ENCODE results near the gene SPATA31A6. TPM values are rescaled to one million over a fixed set of nuclear protein-coding genes. Genes with fewer than 3 reads are reported as not detected.
"Not testable (repeated sequence)": the region's sequence is repeated elsewhere in the genome, so short reads cannot be mapped to it uniquely, and the experiment has no call there.

Gene SPATA31A6
- total and polyA plus RNA-seq, 2 donors (not counting 3 experiments of a cell fraction or from before 2014, with no cell fraction given) = not detected

DNA sequence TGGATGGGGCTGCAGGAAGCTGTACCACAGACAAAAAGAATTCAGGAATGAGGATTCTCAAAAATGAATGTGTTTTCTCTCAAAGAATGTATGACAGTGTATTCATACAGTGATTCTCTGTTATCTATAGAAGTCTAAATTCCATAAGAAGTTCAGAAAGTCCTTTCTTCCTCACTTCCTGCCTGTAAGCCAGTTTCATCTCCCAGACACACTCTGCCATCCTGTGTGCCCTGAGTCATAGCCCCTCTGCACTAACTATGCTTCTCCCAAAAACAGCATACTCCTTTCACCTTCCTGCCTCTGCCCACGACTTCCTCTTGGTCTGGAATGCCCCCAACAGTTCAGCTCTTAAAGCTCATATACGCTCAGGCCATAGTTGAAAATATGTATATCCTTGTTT, 36.4 kb downstream of the SPATA31A6 start:
- CTCF ChIA-PET; POLR2A ChIA-PET; H3K9me1 ChIP-seq (replicated peaks; ENCODE audit: control insufficient read depth, extremely low read depth, insufficient read depth, low read length); H3K9me3 ChIP-seq (replicated peaks; ENCODE audit: control insufficient read depth, insufficient read depth, low read length); H3K36me3 ChIP-seq (ENCODE audit: control insufficient read depth in 2 of 2, extremely low read depth in 1 of 2, insufficient read depth in 2 of 2, low read length in 2 of 2); H3K79me2 ChIP-seq (ENCODE audit: control insufficient read depth, insufficient read depth, low read length); H3K4me3 ChIP-seq (replicated peaks in 1 of 3; ENCODE audit: insufficient read depth in 1 of 3, low read depth in 1 of 3, low read length in 3 of 3); intact Hi-C loops (cut with micrococcal nuclease); FAIRE-seq; BruUV-seq (replicated peaks); H3K9ac ChIP-seq (replicated peaks; ENCODE audit: extremely low read depth, insufficient read depth, low read length); H3K27me3 ChIP-seq (ENCODE audit: control insufficient read depth in 2 of 2, insufficient read depth in 2 of 2, low read length in 2 of 2); H4K20me1 ChIP-seq (replicated peaks; ENCODE audit: control insufficient read depth, extremely low read depth, insufficient read depth, low read length); dilution Hi-C loops (cut with MboI; ENCODE audit: extremely low pct_ligation_motif_present, low sequenced_read_pairs): not testable (repeated sequence)
- H2AFZ ChIP-seq (ENCODE audit: low read depth, low read length) = peak overlapping the region; percentile 64
- H3K27ac ChIP-seq (ENCODE audit: insufficient read depth, low read depth, low read length) = peak overlapping the region; percentile 62
- peak; percentile 55 for DNase-seq (ENCODE audit: low read depth, low spot score)
- H3K4me2 ChIP-seq (ENCODE audit: insufficient read depth, low read length) = peak overlapping the region; percentile 42
- TF ChIP-seq POLR2AphosphoS5 (IDR thresholded peaks at IDR 0.05; ENCODE audit: insufficient read depth, low read depth, low read length) = peak; percentile 24
- peak; percentile 37 for TF ChIP-seq FOS (IDR thresholded peaks at IDR 0.05; ENCODE audit: borderline replicate concordance, insufficient read depth, low read length)
- H3K4me1 ChIP-seq (ENCODE audit: control insufficient read depth, extremely low read depth, insufficient read depth, low read length) = peaks cover 14% of the 10 kb centered on the region

DNA sequence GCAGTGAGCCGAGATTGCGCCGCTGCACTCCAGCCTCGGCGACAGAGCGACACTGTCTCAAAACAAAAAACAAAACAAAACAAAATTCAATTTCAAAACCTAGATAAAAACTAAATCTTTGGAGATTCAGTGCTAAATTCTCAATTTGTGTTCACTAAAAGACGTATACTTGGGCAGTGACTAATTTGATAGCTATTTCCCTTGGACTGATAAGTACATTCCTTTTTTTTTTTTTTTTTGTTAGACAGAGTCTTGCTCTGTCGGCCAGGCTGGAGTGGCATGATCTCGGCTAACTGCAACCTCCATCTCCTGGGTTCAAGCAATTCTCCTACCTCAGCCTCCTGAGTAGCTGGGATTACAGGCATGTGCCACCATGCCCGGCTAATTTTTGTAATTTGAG, 39.8 kb downstream of the SPATA31A6 start:
- H4K20me1 ChIP-seq (replicated peaks; ENCODE audit: control insufficient read depth, extremely low read depth, insufficient read depth, low read length); H3K79me2 ChIP-seq (ENCODE audit: control insufficient read depth, insufficient read depth, low read length); POLR2A ChIA-PET; H3K27me3 ChIP-seq (ENCODE audit: control insufficient read depth in 2 of 2, insufficient read depth in 2 of 2, low read length in 2 of 2); H3K9ac ChIP-seq (replicated peaks; ENCODE audit: extremely low read depth, insufficient read depth, low read length); H3K4me3 ChIP-seq (replicated peaks in 1 of 3; ENCODE audit: insufficient read depth in 1 of 3, low read depth in 1 of 3, low read length in 3 of 3); dilution Hi-C loops (cut with MboI; ENCODE audit: extremely low pct_ligation_motif_present, low sequenced_read_pairs); H3K36me3 ChIP-seq (ENCODE audit: control insufficient read depth in 2 of 2, extremely low read depth in 1 of 2, insufficient read depth in 2 of 2, low read length in 2 of 2); BruUV-seq (replicated peaks); H2AFZ ChIP-seq (ENCODE audit: low read depth, low read length); CTCF ChIA-PET; intact Hi-C loops (cut with micrococcal nuclease); H3K9me1 ChIP-seq (replicated peaks; ENCODE audit: control insufficient read depth, extremely low read depth, insufficient read depth, low read length); H3K9me3 ChIP-seq (replicated peaks; ENCODE audit: control insufficient read depth, insufficient read depth, low read length); H3K4me2 ChIP-seq (ENCODE audit: insufficient read depth, low read length): not testable (repeated sequence)
- Histone ChIP-seq H3K4me1 (ENCODE audit: control insufficient read depth, extremely low read depth, insufficient read depth, low read length) (peaks cover 14% of the 10 kb centered on the region), H3K27ac (ENCODE audit: insufficient read depth, low read depth, low read length) (peak overlapping the region; percentile 57)
- peak; percentile 70 for FAIRE-seq
- peak; percentile 35 for DNase-seq (ENCODE audit: low read depth, low spot score)

- peak; percentile 77 for DNase-seq (ENCODE audit: low read depth, low spot score)
- POLR2A ChIA-PET; H3K4me2 ChIP-seq (ENCODE audit: insufficient read depth, low read length); intact Hi-C loops (cut with micrococcal nuclease); H3K27me3 ChIP-seq (ENCODE audit: control insufficient read depth in 2 of 2, insufficient read depth in 2 of 2, low read length in 2 of 2); CTCF ChIA-PET; H3K4me3 ChIP-seq (replicated peaks in 1 of 3; ENCODE audit: insufficient read depth in 1 of 3, low read depth in 1 of 3, low read length in 3 of 3); H4K20me1 ChIP-seq (replicated peaks; ENCODE audit: control insufficient read depth, extremely low read depth, insufficient read depth, low read length); H3K4me1 ChIP-seq (ENCODE audit: control insufficient read depth, extremely low read depth, insufficient read depth, low read length); H2AFZ ChIP-seq (ENCODE audit: low read depth, low read length); H3K9ac ChIP-seq (replicated peaks; ENCODE audit: extremely low read depth, insufficient read depth, low read length); H3K36me3 ChIP-seq (ENCODE audit: control insufficient read depth in 2 of 2, extremely low read depth in 1 of 2, insufficient read depth in 2 of 2, low read length in 2 of 2); BruUV-seq (replicated peaks); FAIRE-seq; H3K79me2 ChIP-seq (ENCODE audit: control insufficient read depth, insufficient read depth, low read length); H3K27ac ChIP-seq (ENCODE audit: insufficient read depth, low read depth, low read length); dilution Hi-C loops (cut with MboI; ENCODE audit: extremely low pct_ligation_motif_present, low sequenced_read_pairs); H3K9me3 ChIP-seq (replicated peaks; ENCODE audit: control insufficient read depth, insufficient read depth, low read length); H3K9me1 ChIP-seq (replicated peaks; ENCODE audit: control insufficient read depth, extremely low read depth, insufficient read depth, low read length): not testable (repeated sequence)
These were observed 49.6 kb downstream of the SPATA31A6 start for GRCh38 chr9:42233031-42233430.

DNA sequence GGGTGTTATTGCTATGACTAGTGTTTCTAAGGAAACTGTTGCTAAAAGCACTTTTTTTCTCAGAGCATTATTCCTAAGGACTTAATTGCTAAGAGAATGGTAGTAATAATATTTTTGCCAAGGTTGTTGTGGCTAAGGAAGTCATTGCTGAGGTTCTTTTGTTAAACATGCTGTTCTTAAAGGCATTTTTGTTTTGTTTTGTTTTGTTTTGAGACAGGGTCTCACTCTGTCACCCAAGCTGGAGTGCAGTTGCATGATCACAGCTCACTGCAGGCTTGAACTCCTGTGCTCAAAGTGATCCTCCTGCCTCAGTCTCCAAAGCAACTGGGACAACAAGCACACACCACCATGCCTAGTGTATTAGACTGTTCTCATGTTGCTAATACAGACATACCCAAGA, 51.2 kb downstream of the SPATA31A6 start:
- H3K27me3 ChIP-seq (ENCODE audit: control insufficient read depth in 2 of 2, insufficient read depth in 2 of 2, low read length in 2 of 2); dilution Hi-C loops (cut with MboI; ENCODE audit: extremely low pct_ligation_motif_present, low sequenced_read_pairs); H4K20me1 ChIP-seq (replicated peaks; ENCODE audit: control insufficient read depth, extremely low read depth, insufficient read depth, low read length); H3K79me2 ChIP-seq (ENCODE audit: control insufficient read depth, insufficient read depth, low read length); H3K4me1 ChIP-seq (ENCODE audit: control insufficient read depth, extremely low read depth, insufficient read depth, low read length); intact Hi-C loops (cut with micrococcal nuclease); H3K36me3 ChIP-seq (ENCODE audit: control insufficient read depth in 2 of 2, extremely low read depth in 1 of 2, insufficient read depth in 2 of 2, low read length in 2 of 2); POLR2A ChIA-PET; H3K9me3 ChIP-seq (replicated peaks; ENCODE audit: control insufficient read depth, insufficient read depth, low read length); BruUV-seq (replicated peaks); H3K9ac ChIP-seq (replicated peaks; ENCODE audit: extremely low read depth, insufficient read depth, low read length); H3K4me2 ChIP-seq (ENCODE audit: insufficient read depth, low read length); H3K4me3 ChIP-seq (replicated peaks in 1 of 3; ENCODE audit: insufficient read depth in 1 of 3, low read depth in 1 of 3, low read length in 3 of 3); CTCF ChIA-PET; H3K27ac ChIP-seq (ENCODE audit: insufficient read depth, low read depth, low read length); H2AFZ ChIP-seq (ENCODE audit: low read depth, low read length); H3K9me1 ChIP-seq (replicated peaks; ENCODE audit: control insufficient read depth, extremely low read depth, insufficient read depth, low read length); FAIRE-seq: not testable (repeated sequence)
- peak; percentile 42 for DNase-seq (ENCODE audit: low read depth, low spot score)
